HEK293T (cell line): ENCODE data around the gene POLR2I.

Experiments used
- ARNT ChIP-seq: fragments of 450-650 bp; IDR thresholded peaks from 2 replicates; pipeline ENCODE4 v1.6.1; 2017; ENCODE audit warnings: mild to moderate bottlenecking
- BHLHE40 ChIP-seq: fragments of 450-650 bp; IDR thresholded peaks from 2 replicates; pipeline ENCODE4 v1.6.1; 2016; ENCODE audit warnings: mild to moderate bottlenecking, moderate library complexity, borderline replicate concordance
- SP1 ChIP-seq: fragments of 450-650 bp; IDR thresholded peaks from 2 replicates; pipeline ENCODE4 v1.6.1; 2017
- SUZ12 ChIP-seq: fragments of 450-650 bp; IDR thresholded peaks from 2 replicates; pipeline ENCODE4 v1.6.1; 2016; ENCODE audit warnings: mild to moderate bottlenecking

DNA sequence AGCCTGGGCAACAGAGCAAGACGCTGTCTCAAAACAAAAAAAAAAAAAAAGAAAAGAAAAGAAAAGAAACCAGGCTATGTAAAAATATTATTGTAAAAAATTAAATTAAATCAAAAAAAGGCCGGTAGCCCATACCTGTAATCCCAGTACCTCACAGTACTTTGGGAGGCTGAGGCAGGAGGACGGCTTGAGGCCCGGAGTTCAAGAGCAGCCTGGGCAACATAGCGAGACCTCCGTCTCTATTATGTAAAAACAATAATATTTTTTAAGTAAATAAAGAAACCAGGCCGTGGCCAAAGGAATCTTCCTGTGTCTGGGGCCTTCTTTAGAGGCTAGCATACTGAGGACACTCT, 24.4 kb upstream of the POLR2I start:
- TF ChIP-seq BHLHE40 = no peak
- TF ChIP-seq SP1 = no peak
- TF ChIP-seq ARNT = no peak
- no peak for TF ChIP-seq SUZ12
